NCI-H1105 (cell line): ENCODE results near the gene FNDC3A.
"Not testable (repeated sequence)": the region's sequence is repeated elsewhere in the genome, so short reads cannot be mapped to it uniquely, and the experiment has no call there.

Experiments
- DNase-seq: peaks from one replicate; lab custom pipeline; 2025; lab: John Stamatoyannopoulos, UW

The FNDC3A gene

GRCh38 chr13:49042476-49042875 is 66.8 kb downstream of the FNDC3A start:
- DNase-seq: no peak

- DNase-seq: no peak
These were observed 68.3 kb downstream of the FNDC3A start for GRCh38 chr13:49044008-49044407.

GRCh38 chr13:49044836-49045235 is 69.1 kb downstream of the FNDC3A start:
- DNase-seq: no peak

- DNase-seq: no peak
These were observed 70.3 kb downstream of the FNDC3A start for GRCh38 chr13:49046002-49046401.

GRCh38 chr13:49046519-49046918 is 70.8 kb downstream of the FNDC3A start:
- no peak for DNase-seq

- no peak for DNase-seq
These were observed 77.1 kb downstream of the FNDC3A start for GRCh38 chr13:49052813-49053212.

- no peak for DNase-seq
These were observed 77.5 kb downstream of the FNDC3A start for GRCh38 chr13:49053215-49053614.

GRCh38 chr13:49053906-49054305 is 78.2 kb downstream of the FNDC3A start:
- no peak for DNase-seq

- no peak for DNase-seq
These were observed 79.3 kb downstream of the FNDC3A start for GRCh38 chr13:49055021-49055420.

GRCh38 chr13:49057176-49057575 is 81.5 kb downstream of the FNDC3A start:
- no peak for DNase-seq

- DNase-seq: no peak
These were observed 83.0 kb downstream of the FNDC3A start for GRCh38 chr13:49058761-49059160.

- DNase-seq: no peak
These were observed 85.1 kb downstream of the FNDC3A start for GRCh38 chr13:49060678-49061387.

GRCh38 chr13:49061388-49061752 is 85.7 kb downstream of the FNDC3A start:
- not testable (repeated sequence) for DNase-seq

GRCh38 chr13:49062297-49062896 is 86.7 kb downstream of the FNDC3A start:
- no peak for DNase-seq

- DNase-seq: no peak
These were observed 87.3 kb downstream of the FNDC3A start for GRCh38 chr13:49063011-49063410.

- DNase-seq: no peak
These were observed 87.8 kb downstream of the FNDC3A start for GRCh38 chr13:49063497-49063896.

- DNase-seq: no peak
These were observed 88.8 kb downstream of the FNDC3A start for GRCh38 chr13:49064476-49064875.

- DNase-seq: no peak
These were observed 91.1 kb downstream of the FNDC3A start for GRCh38 chr13:49066856-49067255.

GRCh38 chr13:49068498-49068897 is 92.8 kb downstream of the FNDC3A start:
- DNase-seq: not testable (repeated sequence)

GRCh38 chr13:49070021-49070420 is 94.3 kb downstream of the FNDC3A start:
- not testable (repeated sequence) for DNase-seq

GRCh38 chr13:49071341-49071937 is 95.7 kb downstream of the FNDC3A start:
- no peak for DNase-seq

GRCh38 chr13:49082653-49083536 is 107.2 kb downstream of the FNDC3A start:
- DNase-seq: no peak
